Activated CD4-positive, CD25-positive, alpha-beta regulatory T cell treated with anti-CD3 and anti-CD28 coated beads, Interleukin-2, amount 50 U/mL, for 24 hours (primary cell): Measurements from ENCODE around the gene RPUSD4.
"Not testable (repeated sequence)": the region's sequence is repeated elsewhere in the genome, so short reads cannot be mapped to it uniquely, and the experiment has no call there.

ENCODE experiments used
- ATAC-seq, 2 donors: fragments of 150-1000 bp; cut with Tn5 transposase; one replicate each; pipeline ENCODE4 v1.10.0; 2021; ENCODE audit warnings: mild to moderate bottlenecking in 1 of 2, moderate library complexity in 1 of 2

Gene RPUSD4, protein sequence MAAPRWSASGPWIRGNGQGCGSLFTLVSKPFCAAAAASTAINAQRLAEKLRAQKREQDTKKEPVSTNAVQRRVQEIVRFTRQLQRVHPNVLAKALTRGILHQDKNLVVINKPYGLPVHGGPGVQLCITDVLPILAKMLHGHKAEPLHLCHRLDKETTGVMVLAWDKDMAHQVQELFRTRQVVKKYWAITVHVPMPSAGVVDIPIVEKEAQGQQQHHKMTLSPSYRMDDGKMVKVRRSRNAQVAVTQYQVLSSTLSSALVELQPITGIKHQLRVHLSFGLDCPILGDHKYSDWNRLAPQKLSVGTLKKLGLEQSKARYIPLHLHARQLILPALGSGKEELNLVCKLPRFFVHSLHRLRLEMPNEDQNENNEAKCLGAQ

DNA sequence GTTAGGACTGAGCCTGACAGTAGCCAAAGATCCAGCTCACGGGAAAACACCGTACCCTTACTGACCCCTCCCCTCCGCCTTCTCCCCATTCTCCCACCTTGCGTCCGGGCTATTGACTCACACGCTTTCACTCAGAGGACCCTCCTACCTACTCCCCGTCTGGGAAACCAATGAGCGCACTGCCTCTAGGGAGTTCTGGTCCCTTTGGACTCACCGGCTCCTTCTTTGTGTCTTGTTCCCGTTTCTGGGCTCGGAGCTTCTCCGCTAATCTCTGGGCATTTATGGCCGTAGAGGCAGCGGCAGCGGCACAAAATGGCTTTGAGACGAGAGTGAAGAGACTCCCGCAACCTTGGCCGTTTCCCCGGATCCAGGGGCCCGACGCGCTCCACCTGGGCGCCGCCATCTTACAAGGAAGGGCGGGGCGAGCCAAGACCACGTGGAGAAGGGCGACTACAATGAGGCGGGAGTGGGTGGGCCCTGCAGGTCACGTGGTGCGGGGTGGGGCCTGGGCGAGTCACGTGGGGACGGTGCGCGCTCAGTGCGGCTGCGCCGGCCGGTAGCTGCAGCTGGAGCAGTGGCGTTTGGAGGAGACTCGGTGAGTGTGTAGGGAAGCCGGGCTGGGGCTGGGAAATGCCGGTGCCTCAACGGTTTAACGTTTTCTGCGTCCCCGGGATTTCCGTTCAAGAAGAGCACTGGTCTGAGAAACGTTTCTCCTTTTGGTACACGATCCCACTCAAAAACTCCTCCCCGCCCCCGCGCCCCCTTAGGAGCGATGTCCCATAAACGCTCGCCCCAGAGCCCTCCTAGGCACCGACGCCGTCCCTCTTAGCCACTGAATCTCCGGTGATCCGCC is at the start of gene RPUSD4, which contains the start of gene FAM118B:
Gene RPUSD4, minus strand, starts transcription at position 415 of the 853 bp plus-strand sequence. Its CDS starts 12 bp downstream, at position 403.
Gene FAM118B, plus strand, starts transcription at position 547 of the 853 bp plus-strand sequence. CDS start 23,220 bp downstream, outside the sequence.
- ATAC-seq = peak; percentile 89 to 93

DNA sequence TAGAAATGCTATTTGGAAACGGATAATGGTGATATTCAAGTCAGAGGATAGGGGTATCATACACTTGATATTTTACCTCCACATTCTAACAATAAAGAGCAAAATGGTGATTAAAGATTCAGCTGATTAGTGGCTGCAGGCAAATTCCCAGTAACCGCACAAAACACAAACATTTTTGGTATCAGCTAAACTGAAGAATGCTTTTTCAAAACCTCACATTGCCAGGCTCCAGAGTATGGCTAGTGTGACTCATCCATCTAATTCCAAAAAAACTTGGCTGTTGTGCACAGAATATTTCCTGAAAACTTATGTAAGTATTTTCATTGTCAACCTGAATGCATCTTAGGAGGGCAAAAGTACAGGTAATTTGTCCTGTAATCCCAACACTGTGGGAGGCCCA is 46.3 kb upstream of the RPUSD4 start:
- ATAC-seq = no peak

DNA sequence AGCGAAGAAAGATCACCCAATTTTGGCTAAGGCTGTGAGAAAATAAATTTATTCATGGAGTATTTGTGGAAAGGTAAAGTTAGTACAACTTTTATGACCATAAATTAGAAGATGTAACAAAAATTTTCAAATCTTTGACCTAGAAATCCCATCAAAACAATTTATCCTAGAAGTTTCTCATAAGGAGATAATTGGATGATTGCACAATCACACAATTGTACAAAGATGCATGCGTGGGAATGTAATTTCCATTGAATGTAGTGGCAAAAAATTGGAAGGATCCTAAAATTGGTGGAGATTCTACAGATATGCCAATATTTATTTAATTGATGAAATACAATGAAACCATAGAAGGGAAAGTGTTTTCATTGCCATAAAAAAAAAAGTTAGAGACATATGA is 45.7 kb upstream of the RPUSD4 start:
- no peak for ATAC-seq

DNA sequence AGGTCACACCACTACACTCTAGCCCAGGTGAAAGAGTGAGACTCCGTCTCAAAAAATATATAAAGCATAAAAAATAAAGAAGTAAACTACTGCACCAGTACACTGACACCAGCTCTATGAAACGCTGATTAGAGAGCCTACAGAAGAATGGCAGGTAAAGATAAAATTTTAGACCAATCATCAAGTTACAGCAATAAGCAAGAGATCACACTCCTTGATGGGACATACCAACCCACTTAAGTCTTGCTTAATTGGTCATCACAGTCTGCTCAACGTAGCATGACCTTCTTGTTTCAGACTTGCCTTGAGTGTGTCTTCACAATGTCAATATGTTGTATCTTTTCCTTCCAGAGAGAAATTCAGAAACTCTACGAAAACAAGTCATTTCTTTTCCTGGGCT is 44.8 kb upstream of the RPUSD4 start:
- no peak for ATAC-seq

DNA sequence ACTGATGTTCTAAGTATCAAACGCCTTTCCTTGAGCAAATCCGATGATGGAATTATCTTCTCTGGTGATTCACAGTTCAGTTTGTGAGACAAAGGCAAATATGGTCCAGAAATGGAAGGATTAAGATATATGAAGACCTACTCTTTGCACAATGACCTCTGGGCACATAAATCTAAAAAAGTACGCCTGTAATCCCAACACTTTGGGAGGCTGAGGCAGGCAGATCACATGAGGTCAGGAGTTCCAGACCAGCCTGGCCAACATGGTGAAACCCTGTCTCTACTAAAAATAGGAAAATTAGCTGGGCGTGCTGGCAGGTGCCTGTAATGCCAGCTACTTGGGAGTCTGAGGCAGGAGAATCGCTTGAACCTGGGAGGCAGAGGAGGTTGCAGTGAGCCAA is 44.1 kb upstream of the RPUSD4 start:
- not testable (repeated sequence) for ATAC-seq

DNA sequence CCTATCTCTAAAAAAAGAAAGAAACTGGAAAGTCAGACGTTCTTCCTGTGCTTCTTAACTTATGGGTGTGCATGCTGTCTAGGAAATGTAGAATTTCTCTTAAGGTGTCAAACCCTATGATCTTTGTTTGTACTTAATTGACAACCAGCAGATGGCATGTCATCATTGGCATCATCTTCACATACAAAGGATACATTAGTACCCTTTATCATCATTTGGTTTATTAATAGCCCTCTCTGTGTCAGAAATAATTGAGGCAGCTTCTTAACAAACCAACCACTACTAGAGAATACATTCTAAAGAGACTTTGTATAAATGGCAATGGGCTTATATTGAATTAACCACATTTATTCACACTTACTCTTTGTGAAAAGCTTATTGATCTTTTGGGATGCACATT is 43.4 kb upstream of the RPUSD4 start:
- no peak for ATAC-seq

DNA sequence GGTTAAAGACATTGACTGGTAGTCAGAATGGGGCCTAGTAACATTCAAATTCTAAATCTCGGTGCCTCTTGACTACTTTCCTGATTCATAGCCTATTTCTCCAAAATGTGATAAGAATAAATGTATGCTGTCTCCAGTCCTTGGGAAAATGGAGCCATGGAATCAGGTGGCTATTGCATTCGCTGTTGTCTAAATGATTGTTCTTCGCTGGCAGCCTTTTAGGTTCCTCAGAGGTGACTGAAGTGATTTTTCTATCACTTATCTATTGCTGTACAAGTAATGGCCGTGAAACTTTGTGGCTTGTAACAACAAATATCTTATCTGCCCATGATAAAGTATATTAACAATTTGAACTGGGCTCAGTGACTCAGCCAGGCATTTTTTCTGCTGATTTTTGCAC is 41.8 kb upstream of the RPUSD4 start:
- no peak for ATAC-seq

DNA sequence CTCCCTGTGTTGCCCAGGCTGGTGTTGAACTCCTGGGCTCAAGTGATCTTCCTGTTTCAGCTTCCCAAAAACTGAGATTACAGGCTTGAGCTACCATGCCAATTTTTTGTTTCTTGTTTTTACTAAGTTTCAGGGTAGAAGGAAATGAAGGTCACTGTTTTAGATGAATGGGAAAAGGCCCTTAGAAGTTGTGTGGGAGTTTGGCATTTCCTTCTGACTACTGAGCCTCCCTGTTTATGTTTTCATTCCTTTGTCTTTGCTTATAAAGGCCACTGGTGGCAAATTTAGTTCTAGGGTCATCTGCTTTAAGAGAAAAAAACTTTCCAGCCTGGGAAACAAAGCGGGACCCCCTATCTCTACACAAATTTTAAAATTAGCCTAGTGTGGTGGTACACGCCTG is 35.2 kb upstream of the RPUSD4 start:
- no peak for ATAC-seq

DNA sequence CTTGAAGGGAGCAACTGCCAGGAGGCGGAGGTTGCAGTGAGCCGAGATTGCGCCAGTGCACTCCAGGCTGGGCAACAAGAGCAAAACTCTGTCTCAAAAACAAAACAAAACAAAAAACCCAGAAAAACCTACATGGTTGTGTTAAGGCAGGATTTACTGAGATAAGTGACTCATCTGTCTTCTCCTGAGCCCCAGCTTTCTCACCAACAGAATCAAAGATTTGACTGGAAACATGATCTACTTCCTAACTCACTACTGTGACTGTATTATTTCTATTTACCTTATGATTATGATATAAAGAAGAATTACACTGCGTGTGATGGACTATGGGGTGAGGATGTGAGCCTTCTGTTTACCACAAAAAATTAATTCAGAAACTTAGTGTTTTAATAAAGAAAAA is 21.9 kb upstream of the RPUSD4 start:
- ATAC-seq = no peak

DNA sequence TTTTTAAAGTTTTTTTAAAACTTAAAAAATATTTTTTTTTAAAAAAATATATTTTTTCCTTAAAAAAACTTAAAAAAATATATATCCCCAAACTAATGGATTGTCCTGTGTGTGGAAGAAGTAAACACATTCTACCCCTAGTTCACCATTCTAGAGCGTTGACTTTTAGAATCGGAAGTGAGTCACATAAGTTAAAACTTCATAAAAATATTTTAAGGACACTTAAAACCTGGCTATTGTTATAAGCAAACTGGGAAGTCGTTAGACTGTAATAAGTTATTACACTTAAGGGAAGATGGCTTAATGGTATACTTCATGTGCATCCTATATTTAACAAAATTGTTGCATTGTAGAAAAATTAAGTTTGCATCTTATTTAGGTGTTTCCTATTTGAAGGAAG is 21.2 kb upstream of the RPUSD4 start:
- no peak for ATAC-seq

DNA sequence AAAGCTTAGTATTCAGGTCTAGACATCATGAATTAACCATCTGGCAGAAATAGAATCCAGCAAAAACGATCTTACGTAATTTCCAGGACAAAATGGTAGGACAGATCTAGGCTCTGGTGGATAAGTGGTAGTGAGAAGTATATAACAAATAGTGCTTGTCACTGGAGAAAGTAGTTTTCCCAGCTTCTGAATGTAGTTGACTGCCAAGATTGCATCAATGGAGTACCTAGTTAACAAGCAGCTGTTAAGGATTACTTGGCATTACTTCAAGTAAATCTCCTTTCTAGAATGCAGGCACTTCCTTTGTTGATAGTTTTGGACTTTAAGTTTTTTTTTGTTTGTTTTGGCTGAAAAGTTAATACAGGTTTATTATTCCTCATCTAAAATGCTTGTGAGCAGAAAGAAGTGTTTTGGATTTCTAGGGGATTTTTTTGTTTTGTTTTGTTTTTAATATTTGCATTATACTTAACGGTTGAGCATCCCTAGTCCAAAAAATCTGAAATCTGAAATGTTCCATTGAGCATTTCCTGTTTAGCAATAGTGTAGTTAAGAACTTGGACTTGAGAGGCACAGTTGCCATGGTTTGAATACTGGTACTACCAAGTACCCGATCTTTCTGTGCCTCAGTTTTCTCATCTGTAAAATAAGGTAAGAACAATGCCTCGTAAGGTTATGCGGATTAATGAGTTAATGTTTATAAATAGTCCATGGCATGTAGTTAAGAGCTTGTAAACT is 20.4 kb upstream of the RPUSD4 start:
- ATAC-seq = no peak

DNA sequence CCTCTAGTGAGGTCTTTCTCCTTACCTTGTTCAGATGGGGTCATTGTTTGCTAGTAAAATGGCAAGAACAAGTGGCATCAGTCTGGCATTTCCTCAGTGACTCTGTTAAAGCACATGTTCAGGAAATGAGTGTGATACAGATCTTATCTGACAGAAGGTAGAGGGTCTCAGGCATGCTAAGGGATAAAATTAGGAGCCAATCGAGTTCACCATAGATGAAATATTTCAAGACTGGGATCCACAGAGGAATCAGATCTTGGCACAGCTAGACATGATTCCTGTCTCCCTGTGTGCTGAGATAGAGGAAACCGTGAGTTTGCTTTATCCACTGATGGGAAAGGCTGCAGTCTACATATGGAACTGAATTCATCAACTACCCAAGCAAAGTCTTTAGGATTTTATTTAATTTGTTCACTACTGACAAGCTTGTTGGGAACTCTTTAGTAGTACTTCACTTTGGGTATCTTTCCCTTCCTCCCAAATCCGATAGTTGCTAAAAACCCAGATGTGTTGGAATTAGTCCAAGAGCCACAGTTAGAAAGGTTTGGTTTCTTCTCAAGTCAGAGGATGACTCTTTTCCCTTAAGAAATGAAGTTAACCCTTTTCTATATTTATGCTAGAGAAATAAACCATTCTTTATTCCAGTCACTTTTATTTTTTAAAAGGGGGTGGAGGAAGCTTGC is 18.5 kb upstream of the RPUSD4 start:
- no peak for ATAC-seq

DNA sequence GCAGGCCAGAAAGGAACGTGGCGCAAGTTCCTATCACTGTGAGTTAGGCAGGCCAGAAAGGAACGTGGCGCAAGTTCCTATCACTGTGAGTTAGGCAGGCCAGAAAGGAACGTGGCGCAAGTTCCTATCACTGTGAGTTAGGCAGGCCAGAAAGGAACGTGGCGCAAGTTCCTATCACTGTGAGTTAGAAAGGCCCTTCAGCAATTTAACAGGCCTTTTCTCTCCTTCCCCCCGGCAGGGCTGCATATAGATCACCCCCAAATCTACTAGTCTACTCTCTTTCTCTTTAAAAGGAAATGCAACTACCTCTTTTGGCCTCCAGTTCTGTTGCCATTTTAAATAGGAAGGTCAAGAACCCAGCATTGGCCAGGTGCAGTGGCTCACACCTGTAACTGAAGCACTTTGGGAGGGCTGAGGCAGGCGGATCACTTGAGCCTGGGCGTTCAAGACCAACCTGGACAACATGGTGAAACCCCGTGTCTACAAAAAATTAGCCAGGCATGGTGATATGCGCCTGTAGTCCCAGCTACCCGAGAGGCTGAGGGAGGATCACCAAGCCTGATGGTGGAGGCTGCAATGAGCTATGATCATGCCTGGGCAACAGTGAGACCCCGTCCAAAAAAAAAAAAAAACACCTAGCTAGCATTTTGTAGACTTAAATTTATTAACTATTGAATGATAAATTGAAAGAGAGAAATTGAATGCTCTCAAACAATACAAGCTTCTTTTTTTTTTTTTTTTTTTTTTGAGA is 15.1 kb upstream of the RPUSD4 start:
- ATAC-seq = no peak

DNA sequence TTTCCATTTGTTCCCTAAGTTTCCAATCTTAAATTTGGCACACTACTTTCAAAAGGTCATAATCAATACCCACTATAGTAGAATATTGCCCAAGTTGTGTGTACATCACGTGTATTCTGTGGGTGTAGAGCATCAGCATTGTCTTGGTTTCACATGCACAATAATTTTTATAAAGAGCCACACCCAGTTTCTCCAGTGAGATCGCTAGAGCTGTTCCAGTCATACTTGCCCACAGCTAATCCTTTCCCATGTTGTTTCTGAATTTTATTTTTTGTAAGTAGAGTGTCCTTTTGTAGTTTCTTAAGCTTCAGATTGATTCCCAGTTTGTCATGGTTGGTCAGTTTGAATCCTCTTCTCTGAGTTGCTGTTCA is 13.8 kb upstream of the RPUSD4 start:
- ATAC-seq = no peak

DNA sequence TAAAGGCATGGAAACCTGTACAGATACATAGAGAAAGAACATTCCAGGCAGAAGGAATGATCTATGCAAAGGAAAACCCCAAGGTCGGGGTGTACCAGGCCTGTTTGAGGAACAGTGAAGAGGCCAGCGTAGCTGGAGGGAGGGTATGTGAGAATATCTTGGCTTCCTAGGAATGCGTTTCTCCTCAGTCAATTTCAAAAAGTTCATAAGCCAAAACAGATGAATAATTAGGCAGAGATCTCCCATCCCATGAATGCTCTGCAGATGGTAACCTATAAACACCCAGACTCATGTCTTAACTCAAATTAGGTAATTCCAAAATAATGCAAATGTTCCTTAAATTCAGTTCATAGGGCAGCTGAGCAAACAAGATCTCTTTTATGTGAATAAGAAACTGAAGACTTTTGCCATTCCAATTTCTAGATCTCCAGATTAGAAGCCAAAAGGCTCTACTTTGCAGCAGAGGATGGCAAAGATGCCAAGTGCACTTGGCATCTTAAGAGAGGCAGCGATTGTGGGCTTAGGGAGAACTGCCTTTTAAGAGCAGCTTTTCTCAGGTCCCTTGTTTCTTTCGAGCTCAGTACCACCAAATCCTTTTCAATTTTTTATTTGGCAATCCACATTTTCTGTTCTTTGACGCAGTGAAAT is 13.3 kb upstream of the RPUSD4 start:
- ATAC-seq = no peak

DNA sequence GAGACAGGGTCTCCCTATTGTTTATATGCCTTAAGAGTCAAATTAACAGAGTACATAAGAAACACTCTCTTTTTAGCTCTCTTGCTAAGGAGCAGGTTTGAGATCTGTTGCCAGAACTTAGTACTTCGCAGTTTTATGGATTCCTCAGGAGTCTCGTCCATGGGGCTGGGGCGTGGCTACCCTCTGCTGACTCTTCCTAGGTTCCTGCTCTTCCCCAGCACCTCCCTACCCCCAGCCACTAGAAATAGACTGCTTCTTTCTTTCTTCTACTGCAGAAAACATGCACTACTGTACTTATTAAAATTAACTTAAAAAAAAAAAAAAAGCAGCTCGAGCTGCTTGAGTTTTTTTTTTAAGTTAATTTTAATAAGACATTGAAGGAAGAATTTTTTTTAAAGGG is 8.1 kb upstream of the RPUSD4 start:
- ATAC-seq = no peak

DNA sequence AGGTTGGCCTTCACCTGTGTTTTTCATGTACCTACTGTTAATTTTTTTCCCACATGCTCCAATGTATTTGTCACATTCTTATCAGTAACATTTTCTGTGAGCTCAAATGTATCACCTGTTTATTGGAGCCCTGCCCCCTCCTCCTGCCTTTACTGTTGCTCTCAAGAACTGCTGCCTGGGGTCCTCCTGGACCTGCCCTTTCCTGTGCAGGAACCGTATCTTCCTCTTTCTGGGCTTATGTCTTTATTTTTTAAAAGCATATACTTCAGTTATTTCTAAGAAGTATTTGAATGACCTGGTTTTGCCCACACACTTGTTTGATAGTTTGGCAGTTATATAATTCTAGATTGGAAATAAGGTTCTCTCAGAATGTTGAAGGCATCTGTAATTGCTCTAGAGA is 6.0 kb upstream of the RPUSD4 start:
- ATAC-seq = no peak

DNA sequence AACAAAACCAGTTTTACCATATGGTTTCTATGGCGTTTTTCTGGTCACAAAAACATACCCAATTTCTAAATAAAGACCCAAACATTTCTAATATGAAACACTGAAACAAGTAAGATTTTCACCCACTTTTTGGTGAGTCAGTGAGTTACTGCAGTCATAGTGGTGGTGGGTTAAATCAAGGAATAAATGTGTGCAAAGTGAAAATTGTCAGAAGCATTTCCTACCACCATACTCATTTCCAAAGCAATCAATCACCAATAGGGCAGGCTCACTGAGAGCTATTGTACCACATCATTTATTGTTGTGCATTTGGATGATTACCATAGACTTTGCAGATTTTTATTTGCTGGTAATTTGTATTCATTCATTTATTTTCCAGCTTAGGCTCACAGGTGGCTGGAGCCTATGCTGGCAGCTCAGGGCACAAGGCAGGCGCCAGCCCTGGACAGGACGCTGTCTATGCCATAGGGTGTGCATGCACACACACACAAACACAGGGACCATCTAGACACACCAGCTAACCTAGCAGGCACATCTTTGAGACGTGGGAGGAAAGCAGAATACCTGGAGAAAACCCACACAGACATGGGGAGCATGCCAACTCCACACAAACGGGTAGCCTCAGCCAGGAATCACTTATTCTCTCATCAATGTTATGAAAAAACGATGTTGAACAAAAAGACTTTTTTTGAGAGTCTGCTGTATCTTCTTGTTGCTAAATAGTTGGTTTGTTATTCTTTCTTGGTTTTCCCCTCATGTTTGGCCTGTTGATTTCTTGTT is 5.3 kb upstream of the RPUSD4 start:
- ATAC-seq = peak in 1 of 2 donors; percentile 14

DNA sequence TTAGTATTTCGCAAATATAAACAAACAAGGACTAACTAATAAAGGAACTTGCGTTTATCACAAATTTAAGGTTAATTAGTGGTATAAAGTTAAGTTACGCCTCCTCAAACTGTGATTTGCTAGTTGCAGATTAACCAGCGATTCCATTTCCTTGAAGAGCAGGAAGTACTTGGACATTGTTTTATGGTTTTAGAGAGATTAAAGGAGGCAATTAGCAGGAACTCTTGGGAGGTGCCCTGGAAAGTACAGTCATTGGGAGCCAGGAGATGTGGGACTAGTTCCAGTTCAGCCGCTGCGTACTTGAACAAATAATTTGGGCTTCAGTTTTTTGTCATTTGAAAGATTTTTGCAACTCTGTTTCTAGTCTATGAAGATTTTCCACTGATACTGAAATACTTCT is 3.4 kb upstream of the RPUSD4 start:
- no peak for ATAC-seq

DNA sequence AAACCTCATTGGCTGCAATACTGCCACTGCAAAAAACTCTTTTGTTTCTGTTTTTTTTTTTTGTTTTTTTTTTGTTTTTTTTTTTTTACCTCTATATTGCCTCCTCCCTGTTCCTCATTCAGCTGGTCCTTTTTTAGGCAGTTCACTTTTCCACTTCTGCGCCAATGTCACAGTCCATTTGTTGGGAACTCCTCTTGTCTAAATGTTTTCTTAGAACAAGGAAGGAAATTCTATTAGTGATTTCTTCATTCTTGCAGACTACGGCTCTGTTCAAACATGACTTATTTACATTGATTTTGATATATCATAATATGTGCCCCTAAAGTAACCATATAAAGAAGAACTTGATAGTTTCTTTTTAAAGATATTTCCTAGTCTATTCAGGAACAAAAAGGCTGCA is 3.0 kb upstream of the RPUSD4 start:
- no peak for ATAC-seq
